GM19372 (cell line): ENCODE measurements around the gene CHL1.

Experiments
- ATAC-seq: cut with Tn5 transposase; IDR thresholded peaks from one replicate; pipeline ENCODE4 v1.9.1; 2021; ENCODE audit warnings: mild to moderate bottlenecking, low read depth, moderate library complexity; ENCODE audit not compliant: unreplicated experiment

The CHL1 gene

GRCh38 chr3:212432-212831 is 15.9 kb downstream of the CHL1 start:
- peak; percentile 81 for ATAC-seq

- no peak for ATAC-seq
These were observed 20.7 kb downstream of the CHL1 start for GRCh38 chr3:217099-217813.

- no peak for ATAC-seq
These were observed 21.4 kb downstream of the CHL1 start for GRCh38 chr3:217948-218347.

GRCh38 chr3:228442-229182 is 32.0 kb downstream of the CHL1 start:
- no peak for ATAC-seq

GRCh38 chr3:229183-229661 is 32.7 kb downstream of the CHL1 start:
- ATAC-seq = no peak

- no peak for ATAC-seq
These were observed 40.3 kb downstream of the CHL1 start for GRCh38 chr3:236881-237280.

GRCh38 chr3:242602-243355 is 46.2 kb downstream of the CHL1 start:
- no peak for ATAC-seq

GRCh38 chr3:243356-243725 is 46.8 kb downstream of the CHL1 start:
- ATAC-seq = no peak

GRCh38 chr3:244041-244440 is 47.5 kb downstream of the CHL1 start:
- ATAC-seq = no peak

- no peak for ATAC-seq
These were observed 51.4 kb downstream of the CHL1 start for GRCh38 chr3:247916-248315.

- ATAC-seq = no peak
These were observed 52.4 kb downstream of the CHL1 start for GRCh38 chr3:248864-249520.

- ATAC-seq = no peak
These were observed 53.2 kb downstream of the CHL1 start for GRCh38 chr3:249587-250262.

GRCh38 chr3:256501-256900 is 59.9 kb downstream of the CHL1 start:
- no peak for ATAC-seq

GRCh38 chr3:257826-258225 is 61.3 kb downstream of the CHL1 start:
- ATAC-seq = no peak

- ATAC-seq = no peak
These were observed 64.3 kb downstream of the CHL1 start for GRCh38 chr3:260898-261297.

- no peak for ATAC-seq
These were observed 66.8 kb downstream of the CHL1 start for GRCh38 chr3:263393-263792.

- no peak for ATAC-seq
These were observed 68.0 kb downstream of the CHL1 start for GRCh38 chr3:264394-265156.

GRCh38 chr3:267101-267500 is 70.5 kb downstream of the CHL1 start:
- no peak for ATAC-seq

GRCh38 chr3:270688-271087 is 74.1 kb downstream of the CHL1 start:
- no peak for ATAC-seq

GRCh38 chr3:274927-275326 is 78.4 kb downstream of the CHL1 start:
- no peak for ATAC-seq
